ENCODE results near the gene NUDT14.

The NUDT14 gene

GRCh38 chr14:105199093-105199492, 18.0 kb upstream of the NUDT14 start:
- no peak for DNase-seq (ENCODE audit: low read depth)

GRCh38 chr14:105198588-105198987, 17.5 kb upstream of the NUDT14 start:
- no peak for DNase-seq (ENCODE audit: low read depth)

- no peak for DNase-seq (ENCODE audit: low read depth)
These were observed 16.1 kb upstream of the NUDT14 start for GRCh38 chr14:105197211-105197641.

- no peak for DNase-seq (ENCODE audit: low read depth)
These were observed 15.3 kb upstream of the NUDT14 start for GRCh38 chr14:105196265-105196960.

- DNase-seq (ENCODE audit: low read depth), result no peak
These were observed 14.6 kb upstream of the NUDT14 start for GRCh38 chr14:105195522-105196264.

GRCh38 chr14:105195051-105195450, 13.9 kb upstream of the NUDT14 start:
- no peak for DNase-seq (ENCODE audit: low read depth)

DNA sequence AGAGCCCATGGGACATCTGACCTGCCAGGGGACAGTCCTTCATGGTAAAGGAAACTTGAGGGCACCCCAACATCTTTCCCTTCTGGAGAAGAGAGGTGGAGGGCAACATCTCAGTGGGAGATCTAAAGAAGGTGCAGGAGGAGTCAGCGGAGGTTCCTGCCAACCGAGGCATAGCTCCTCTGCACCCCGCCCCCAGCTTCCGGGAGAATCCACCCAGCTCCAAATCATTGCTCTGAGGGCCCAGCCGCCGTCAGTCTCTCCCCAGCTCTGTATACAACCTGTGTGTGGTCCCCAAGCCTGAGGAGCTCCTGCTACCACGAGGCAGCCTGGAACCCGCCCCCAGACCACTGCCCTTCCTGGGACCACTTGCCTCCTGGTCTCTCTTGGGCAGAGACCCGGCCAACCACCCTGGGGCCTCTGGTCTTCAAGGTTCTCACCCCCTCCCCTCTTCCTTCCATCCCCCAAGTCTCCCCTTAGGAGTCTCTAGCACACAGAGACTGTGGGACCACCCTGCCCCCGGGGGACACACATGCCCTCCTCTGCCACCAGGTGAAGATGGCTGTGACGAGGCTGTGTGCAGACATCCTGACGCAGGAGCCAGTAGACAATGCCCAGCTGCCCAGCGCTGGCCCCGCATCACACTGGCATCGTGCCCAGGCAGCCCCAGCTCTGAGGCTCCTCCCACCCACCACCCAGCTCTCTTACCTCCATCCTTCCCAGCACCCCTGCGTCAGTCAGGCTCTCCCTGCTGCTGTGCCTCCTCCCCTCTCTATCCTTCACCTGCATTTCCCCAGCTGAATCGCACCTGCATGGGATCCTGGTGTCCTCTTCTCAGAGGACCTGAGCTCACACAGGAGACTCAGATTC, 13.0 kb upstream of the NUDT14 start:
- DNase-seq (ENCODE audit: low read depth), result no peak

DNA sequence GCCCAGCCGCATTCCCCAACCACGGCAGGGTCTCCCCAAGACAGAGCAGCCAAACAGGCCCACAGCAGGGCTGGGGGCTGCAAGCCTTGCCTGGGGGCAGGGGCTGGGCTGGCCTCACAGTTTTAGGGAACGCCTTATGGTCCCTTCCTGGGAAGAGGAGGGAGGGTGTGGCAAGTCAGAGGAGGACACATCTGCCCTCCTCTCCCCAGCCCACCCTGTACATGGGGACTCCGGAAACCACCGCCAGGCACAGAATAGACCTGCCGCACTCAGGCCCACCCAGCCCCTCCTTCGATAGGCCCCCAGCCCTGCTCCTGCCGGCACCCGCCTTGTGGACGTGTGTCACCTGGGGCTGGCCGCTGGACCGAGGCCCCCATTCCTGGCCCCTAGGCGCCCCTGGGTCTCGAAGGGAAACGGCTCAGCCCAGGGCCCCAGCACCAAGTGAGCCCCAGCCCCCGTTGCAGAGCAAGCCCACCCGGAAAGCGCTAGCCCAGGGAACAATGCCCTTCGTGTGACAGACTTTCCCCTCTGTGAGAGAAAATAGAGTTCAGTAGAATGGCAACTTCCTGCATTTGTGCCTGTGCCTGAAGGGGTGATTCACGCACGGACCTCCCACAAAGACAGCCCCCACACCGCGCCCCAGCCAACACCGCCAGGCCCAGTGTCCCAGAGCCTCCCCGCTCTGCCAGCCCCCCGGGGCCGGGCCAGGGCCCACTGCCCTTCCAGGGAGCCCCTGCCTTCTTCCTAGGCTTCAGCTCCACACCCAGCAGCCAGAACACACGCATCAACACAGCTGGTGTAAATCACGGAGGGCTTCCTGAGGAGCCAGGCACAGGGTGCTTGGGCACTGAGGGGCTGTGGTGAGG, 12.0 kb upstream of the NUDT14 start:
- no peak for DNase-seq (ENCODE audit: low read depth)

- no peak for DNase-seq (ENCODE audit: low read depth)
These were observed 6.9 kb upstream of the NUDT14 start for GRCh38 chr14:105187935-105188524.

- no peak for DNase-seq (ENCODE audit: low read depth)
These were observed 6.0 kb upstream of the NUDT14 start for GRCh38 chr14:105187116-105187515.

DNA sequence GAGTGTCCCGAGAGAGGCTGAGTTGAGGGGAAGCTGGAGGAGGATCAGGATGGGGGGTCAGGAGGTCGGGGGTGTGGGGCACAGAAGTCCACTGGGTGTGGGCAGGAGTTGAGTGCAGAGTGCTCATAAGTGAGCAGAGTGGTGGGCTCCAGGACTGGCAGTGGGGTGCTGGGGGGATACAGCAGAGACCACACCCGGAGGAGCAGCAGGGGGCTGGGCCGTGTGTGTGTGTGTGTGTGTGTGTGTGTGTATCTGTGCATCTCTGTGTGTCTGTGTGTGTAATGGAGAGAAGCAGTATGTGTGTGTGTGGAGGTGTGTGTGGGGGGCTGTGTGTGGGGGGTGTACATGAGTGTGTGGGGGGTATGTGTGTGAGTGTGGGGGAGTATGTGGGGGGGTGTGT, 4.9 kb upstream of the NUDT14 start:
- no peak for DNase-seq (ENCODE audit: low read depth)

- DNase-seq (ENCODE audit: low read depth), result no peak
These were observed 3.9 kb upstream of the NUDT14 start for GRCh38 chr14:105185001-105185400.

DNA sequence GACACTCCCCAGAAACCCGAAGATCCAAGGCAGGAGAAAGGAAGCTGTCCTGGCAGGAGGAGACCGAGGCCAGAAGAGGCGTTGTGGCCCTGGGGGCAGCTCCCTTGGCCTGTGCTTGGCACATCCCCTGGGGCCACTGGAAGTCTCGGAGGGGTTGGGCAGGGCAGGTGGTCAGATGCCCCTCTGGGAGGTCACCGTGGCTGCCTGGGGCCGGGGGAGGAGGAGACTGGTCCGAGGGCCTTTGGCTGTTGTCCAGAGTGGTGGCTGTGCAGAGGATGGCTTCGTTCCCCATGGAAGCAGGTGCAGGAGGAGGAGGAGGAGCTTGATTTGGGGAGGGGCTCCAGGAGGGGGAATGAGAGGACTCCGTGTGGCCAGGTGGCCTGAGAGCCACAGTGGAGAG, 3.3 kb upstream of the NUDT14 start:
- DNase-seq (ENCODE audit: low read depth), result no peak

- no peak for DNase-seq (ENCODE audit: low read depth)
These were observed 1.3 kb upstream of the NUDT14 start for GRCh38 chr14:105182296-105183020.

- no peak for DNase-seq (ENCODE audit: low read depth)
These were observed 610 bp upstream of the NUDT14 start for GRCh38 chr14:105181549-105182295.

GRCh38 chr14:105179191-105179590, 1.9 kb downstream of the NUDT14 start:
- no peak for DNase-seq (ENCODE audit: low read depth)

DNA sequence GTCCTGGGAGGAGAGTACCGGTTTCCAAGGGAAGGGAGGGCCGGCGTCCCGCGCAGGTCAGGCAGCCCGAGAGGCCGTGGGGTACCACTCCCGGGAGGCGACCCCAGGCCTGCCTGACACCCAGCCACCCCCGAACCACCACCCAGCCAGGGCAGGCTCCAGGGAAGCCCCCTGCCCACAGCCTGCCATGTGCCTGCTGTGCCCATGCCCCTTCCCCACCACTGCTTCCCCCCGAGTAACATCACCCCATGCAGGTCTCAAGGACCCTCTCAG, 2.3 kb downstream of the NUDT14 start:
- no peak for DNase-seq (ENCODE audit: low read depth)

- DNase-seq (ENCODE audit: low read depth), result no peak
These were observed 2.8 kb downstream of the NUDT14 start for GRCh38 chr14:105178069-105178867.

DNA sequence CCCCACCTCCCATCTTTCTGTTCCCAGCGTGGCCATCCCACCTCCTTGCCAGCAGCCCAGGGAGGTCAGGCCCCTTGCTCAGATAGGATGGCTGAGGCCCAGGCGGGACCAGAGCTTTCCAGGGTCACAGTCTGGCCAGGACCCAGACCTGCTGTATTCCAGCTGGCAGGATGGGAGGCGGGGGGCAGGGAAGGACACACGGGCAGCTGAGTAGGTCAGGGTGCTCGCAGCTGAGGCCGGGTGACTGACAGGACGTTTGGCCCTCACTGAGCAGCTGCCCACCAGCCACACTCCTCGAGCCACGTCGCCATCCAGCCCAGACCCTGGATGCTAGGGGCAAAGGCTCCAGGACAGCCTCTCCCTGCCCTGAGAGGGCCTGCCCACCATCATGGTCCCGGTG, 4.0 kb downstream of the NUDT14 start:
- DNase-seq (ENCODE audit: low read depth), result no peak

All from stimulated activated CD8-positive, alpha-beta memory T cell treated with anti-CD3 and anti-CD28 coated beads, Interleukin-7, amount 100 ng/mL, for 24 hours (primary cell).